Subcutaneous adipose tissue (tissue), 4 donors: Measurements from ENCODE around the gene GDAP2. TPM values are rescaled to one million over a fixed set of nuclear protein-coding genes. Genes with fewer than 3 reads are reported as not detected.

Source experiments
- total RNA-seq, 4 donors: library from RNA; depleted of rRNA; stranded (reverse); fragments of >200 nt; gene quantifications; one replicate each; pipeline ENCODE4 v1.1.0, GENCODE V29; 2016
- TF ChIP-seq, protein P1 (sequence below): fragments of 450-650 bp; IDR thresholded peaks from one replicate; pipeline ENCODE4 v1.5.1; 2016; ENCODE audit warnings: low read depth, mild to moderate bottlenecking, control low read depth, antibody characterized with exemption, moderate library complexity

Gene GDAP2
- total RNA-seq, 4 donors from 2014 or later, result 31.0 to 47.6 (median 34.3) TPM

DNA sequence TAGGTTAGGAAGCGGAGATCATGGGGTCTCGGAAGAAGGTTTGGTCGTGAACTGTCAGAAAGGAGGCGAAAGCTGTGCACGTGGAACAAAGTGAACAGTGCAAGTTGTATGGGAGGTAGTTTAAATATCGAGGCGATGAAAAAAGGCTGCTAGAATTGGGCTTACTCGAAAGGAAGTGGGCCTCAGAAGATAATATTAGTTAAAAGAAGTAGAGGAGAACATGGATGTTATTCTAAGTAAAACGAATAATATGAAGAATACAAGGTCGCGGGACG lies 689 bp upstream of the GDAP2 start:
- TF ChIP-seq, protein P1, sequence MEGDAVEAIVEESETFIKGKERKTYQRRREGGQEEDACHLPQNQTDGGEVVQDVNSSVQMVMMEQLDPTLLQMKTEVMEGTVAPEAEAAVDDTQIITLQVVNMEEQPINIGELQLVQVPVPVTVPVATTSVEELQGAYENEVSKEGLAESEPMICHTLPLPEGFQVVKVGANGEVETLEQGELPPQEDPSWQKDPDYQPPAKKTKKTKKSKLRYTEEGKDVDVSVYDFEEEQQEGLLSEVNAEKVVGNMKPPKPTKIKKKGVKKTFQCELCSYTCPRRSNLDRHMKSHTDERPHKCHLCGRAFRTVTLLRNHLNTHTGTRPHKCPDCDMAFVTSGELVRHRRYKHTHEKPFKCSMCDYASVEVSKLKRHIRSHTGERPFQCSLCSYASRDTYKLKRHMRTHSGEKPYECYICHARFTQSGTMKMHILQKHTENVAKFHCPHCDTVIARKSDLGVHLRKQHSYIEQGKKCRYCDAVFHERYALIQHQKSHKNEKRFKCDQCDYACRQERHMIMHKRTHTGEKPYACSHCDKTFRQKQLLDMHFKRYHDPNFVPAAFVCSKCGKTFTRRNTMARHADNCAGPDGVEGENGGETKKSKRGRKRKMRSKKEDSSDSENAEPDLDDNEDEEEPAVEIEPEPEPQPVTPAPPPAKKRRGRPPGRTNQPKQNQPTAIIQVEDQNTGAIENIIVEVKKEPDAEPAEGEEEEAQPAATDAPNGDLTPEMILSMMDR, result no peak

DNA sequence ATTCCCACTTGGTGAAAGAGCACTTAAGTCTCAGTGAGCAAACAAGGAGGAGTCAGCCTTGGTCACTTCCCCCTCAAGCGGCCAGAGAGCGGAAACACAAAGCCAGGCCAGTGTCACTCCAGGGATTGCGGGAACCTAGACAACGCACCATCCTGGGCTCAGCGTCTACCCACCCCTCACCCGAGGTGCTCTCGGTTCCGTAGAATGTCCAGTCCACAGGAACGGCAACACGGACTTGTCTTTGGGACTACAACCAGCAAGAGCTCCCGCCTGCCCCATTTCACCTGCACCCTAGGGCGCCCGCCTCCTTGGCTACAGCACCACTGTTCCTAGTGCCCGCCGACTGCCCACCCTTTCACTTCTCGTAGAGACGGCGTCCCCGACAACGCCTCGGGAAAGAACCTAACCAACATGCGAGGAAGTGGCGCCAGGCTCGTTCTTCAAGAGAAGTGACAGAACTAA lies 509 bp downstream of the GDAP2 start:
- TF ChIP-seq, protein P1, result no peak

DNA sequence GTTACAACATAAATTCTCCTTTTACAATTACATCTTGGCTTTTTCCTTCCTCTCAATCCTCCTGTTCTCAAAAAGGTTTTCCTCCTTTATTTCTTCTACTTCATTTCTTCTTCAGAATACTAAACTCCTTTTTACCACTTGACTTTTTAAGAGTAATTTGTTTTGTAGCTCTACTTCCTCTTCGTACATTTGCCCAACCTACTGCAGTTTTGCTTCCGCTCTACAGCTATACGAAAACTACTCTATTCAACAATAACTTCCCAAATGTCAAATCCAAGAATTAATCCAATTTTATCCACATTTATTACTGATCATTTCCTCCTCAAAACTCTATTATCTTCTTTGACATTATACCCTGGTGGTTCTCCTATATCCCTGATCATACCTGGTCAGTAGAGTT lies 3.4 kb downstream of the GDAP2 start:
- TF ChIP-seq, protein P1, result no peak

DNA sequence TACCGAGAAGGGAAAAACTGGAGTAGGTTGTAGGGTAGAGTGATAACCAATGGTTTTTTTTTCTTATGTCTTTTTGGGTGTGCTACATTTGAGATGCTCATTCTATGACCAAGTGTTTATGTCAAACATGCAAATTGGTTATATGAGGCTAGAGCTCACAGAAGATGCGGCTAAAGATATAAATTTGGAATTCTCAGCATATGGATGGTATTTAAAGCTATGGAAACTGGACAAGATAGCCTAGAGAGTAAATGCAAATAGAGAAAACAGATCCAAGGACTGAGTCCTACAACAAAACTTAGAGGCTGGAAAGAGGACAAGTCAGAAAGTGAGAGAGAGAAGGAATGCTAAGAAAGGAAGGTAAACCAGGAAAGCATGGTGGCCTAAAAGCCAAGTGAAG lies 7.4 kb downstream of the GDAP2 start:
- TF ChIP-seq, protein P1, result no peak

DNA sequence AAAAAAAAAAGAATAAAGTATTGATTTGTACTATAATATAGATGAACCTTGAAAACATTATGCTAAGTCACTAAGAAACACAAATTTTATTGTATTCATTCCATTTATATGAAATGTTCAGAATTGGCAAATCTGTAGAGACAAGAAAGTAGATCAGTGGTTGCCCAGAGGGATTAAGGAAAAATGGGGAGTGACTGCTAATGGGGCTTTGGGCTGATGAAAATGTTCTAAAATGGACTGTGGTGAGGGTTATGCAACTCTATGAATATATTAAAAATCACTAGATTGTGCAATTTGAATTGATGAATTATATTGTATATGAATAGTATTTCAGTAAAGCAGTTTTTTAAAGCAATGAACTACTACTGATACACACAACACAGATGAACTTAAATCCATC lies 10.0 kb downstream of the GDAP2 start:
- TF ChIP-seq, protein P1, result no peak

DNA sequence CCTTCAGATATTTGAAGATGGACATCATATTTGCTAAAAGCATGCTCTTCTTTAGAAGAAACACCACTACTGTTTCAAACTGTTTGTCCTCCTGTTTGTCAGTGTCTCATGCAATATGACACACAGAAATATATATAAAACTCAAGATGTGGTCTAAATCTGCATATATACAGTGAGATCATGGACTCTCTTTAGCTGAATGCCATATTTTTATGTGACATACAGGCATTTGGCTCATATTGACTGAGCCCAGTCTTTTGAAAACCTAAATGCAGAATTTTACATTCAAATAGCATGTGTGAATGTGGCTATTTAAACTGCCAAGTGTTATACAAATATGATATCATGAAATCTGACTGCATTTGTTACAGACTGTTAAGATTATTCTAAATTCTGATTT lies 18.4 kb downstream of the GDAP2 start:
- TF ChIP-seq, protein P1, result no peak

DNA sequence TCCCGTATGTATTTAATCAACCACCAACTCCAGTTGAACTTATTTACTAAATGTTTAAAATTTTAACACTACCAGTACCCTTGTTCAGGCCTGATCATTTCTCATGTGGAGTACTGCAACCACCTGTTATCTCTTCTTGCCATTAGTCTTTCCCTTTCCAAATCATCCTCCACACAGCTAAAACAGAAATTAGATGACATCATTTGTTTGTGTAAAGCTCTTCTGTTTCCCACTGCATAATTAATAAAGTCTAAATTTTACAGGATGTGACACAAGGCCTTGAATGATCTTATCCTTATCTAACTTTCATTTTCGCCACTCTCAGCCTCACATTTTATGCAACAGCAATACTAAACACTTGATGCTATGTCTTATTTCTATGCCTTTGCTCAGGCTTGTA lies 24.4 kb downstream of the GDAP2 start:
- TF ChIP-seq, protein P1, result no peak

DNA sequence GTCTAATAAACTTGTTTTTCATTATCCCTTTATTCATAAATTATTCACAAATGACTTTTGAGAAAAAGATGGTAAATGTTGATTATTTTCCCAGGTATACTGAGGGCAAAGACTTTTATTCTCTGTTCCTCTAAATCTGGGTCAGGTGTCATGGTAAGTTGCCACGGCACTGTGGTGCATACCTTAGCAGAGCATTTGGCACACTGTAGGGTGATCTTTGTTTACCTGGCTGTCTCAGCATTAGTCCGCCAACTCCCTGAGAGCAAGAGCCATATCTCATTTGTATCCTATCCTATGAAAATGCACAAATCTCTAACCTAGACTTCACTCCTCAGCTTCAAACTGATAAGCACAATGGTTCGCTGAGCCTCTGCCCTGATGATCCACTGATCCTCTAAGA lies 24.9 kb downstream of the GDAP2 start:
- TF ChIP-seq, protein P1, result no peak
